GM20000 (cell line): ENCODE data around the gene LGR6.

Source experiments
- DNase-seq: peaks from one replicate; pipeline ENCODE4 v3.0.0; 2012; ENCODE audit warnings: low spot score
- TF ChIP-seq, protein P1 (sequence below): IDR thresholded peaks from 2 replicates; pipeline ENCODE4 v1.5.1; 2012; ENCODE audit warnings: mild to moderate bottlenecking, control low read depth; ENCODE audit errors: extremely low read depth, missing control alignments

The LGR6 gene

DNA sequence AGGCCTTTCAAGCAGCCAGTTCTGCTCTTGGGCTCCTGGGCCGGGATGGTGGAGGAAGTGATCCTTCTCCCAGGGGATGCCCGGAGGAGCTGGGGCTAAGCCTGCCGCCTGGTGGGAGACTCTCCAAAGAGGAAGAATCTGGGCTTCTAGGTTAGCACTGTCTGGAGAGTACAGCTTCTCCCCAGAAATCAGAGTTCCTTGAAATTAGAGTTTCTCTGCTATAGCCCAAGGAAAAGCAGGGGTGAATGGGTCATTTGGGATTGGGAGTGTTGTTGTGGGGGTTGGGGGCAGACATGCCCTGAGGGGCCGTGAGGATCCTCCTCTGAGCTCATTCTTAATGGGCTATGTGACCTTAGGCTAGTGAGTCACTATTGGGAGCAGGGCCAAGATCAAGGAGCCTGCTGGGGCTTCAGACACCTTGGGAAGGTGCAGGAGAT is 6.5 kb downstream of the LGR6 start:
- DNase-seq: no peak

GRCh38 chr1:202200669-202201068 is 7.1 kb downstream of the LGR6 start:
- DNase-seq: no peak
- TF ChIP-seq, protein P1, sequence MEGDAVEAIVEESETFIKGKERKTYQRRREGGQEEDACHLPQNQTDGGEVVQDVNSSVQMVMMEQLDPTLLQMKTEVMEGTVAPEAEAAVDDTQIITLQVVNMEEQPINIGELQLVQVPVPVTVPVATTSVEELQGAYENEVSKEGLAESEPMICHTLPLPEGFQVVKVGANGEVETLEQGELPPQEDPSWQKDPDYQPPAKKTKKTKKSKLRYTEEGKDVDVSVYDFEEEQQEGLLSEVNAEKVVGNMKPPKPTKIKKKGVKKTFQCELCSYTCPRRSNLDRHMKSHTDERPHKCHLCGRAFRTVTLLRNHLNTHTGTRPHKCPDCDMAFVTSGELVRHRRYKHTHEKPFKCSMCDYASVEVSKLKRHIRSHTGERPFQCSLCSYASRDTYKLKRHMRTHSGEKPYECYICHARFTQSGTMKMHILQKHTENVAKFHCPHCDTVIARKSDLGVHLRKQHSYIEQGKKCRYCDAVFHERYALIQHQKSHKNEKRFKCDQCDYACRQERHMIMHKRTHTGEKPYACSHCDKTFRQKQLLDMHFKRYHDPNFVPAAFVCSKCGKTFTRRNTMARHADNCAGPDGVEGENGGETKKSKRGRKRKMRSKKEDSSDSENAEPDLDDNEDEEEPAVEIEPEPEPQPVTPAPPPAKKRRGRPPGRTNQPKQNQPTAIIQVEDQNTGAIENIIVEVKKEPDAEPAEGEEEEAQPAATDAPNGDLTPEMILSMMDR: no peak

More for the DNA sequence above, 6.5 kb downstream of the LGR6 start:
- TF ChIP-seq, protein P1: no peak

DNA sequence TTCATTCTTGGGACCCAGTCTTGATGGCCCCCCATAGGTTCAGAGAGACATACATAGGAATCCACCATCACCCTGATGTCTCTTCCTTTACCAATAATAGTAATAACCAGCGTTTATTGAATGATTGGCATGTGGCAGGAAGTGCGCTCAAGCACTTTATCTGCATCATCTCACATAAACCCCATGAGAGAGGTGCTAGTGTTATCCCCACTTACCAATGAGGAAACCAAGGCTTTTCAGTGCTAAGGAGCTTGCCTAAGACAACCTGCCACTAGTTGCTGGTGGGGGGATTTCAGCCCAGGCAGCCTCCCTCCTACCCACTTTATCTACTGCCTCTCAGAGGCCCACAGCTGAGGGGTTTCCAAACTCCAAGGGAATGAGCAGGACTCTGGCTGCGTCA is 7.7 kb downstream of the LGR6 start:
- no peak for DNase-seq
- TF ChIP-seq, protein P1: no peak

GRCh38 chr1:202201971-202202370 is 8.4 kb downstream of the LGR6 start:
- DNase-seq: no peak
- TF ChIP-seq, protein P1: no peak

DNA sequence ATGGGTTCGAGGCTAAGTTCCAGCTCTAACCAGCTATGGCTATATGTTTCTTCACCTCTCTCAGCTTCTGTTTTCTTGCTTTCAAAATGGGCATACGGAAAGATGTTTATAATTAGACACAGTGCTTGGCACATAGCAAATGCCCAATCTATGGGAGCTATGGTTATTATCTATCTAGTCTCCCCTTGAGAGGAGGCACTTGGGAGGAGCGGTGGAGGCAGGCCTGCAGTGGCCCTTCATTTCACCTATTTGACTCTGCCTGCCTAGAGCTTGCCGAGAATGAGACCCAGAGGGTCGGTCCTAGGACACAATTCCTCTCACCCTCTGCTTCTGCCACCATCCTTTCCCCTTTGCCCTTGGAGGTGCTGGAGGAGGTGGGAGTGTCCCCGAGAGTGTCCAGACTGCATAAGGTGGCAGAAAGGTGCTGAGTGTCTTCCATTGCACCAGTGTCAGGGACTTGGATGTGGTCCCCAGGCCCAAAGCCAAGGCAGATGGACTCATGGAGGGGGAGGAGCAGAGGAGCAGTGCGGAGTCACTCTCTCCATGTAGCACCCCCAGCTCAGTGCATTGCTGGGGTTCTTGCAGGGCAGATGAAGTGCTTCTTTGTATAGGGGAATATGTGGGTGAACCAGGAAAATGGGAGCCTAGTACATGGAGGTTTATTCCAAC is 9.0 kb downstream of the LGR6 start:
- TF ChIP-seq, protein P1: no peak
- no peak for DNase-seq

GRCh38 chr1:202203238-202204039 is 9.8 kb downstream of the LGR6 start:
- TF ChIP-seq, protein P1: no peak
- DNase-seq: no peak

GRCh38 chr1:202204065-202204464 is 10.5 kb downstream of the LGR6 start:
- DNase-seq: no peak
- TF ChIP-seq, protein P1: no peak
